H1 (cell line): Measurements from ENCODE around the gene POLD4.

Experiments
- CBX5 ChIP-seq: fragments of 300-800, 300-1000 bp; sonication (generic); IDR thresholded peaks from 2 replicates; pipeline ENCODE4 v1.7.1; 2016; ENCODE audit warnings: antibody characterized with exemption, low read length, low read depth
- EP300 ChIP-seq, 2 experiments: IDR thresholded peaks; 1 replicate in 1 of 2; 2 replicates in 1 of 2; pipeline ENCODE4 v1.6.1; 2011 to 2012; ENCODE audit warnings: low read depth in 2 of 2, low read length in 2 of 2, mild to moderate bottlenecking in 2 of 2, borderline replicate concordance in 1 of 2, inconsistent platforms in 1 of 2, moderate library complexity in 1 of 2
- EZH2 ChIP-seq: fragments of 200-600 bp; sonication (generic); IDR thresholded peaks from 2 replicates; pipeline ENCODE4 v1.7.1; 2012; ENCODE audit warnings: low read depth, mild to moderate bottlenecking, moderate library complexity, low read length, inconsistent platforms; ENCODE audit not compliant: severe bottlenecking
- GABPA ChIP-seq: IDR thresholded peaks from 2 replicates; pipeline ENCODE4 v1.6.1; 2011; ENCODE audit warnings: mild to moderate bottlenecking, low read length, moderate library complexity, borderline replicate concordance; ENCODE audit not compliant: insufficient read depth
- POLR2AphosphoS5 ChIP-seq: IDR thresholded peaks from 2 replicates; pipeline ENCODE4 v1.6.1; 2011; ENCODE audit warnings: low read depth, low read length
- RBBP5 ChIP-seq: IDR thresholded peaks from 2 replicates; pipeline ENCODE4 v1.7.1; 2012; ENCODE audit warnings: low read depth, mild to moderate bottlenecking, inconsistent platforms, low read length, moderate library complexity, borderline replicate concordance
- RNF2 ChIP-seq: fragments of 200-900, 300-1000 bp; sonication (generic); IDR thresholded peaks from 2 replicates; pipeline ENCODE4 v1.7.1; 2016; ENCODE audit warnings: borderline replicate concordance, low read depth, mild to moderate bottlenecking, antibody characterized with exemption, low read length; ENCODE audit not compliant: poor library complexity, severe bottlenecking; ENCODE audit errors: missing control alignments
- SP1 ChIP-seq: IDR thresholded peaks from 2 replicates; pipeline ENCODE4 v1.6.1; 2011; ENCODE audit warnings: low read depth, low read length
- TCF12 ChIP-seq: IDR thresholded peaks from 2 replicates; pipeline ENCODE4 v1.6.1; 2011; ENCODE audit warnings: low read depth, mild to moderate bottlenecking, low read length
- TEAD4 ChIP-seq: IDR thresholded peaks from 2 replicates; pipeline ENCODE4 v1.6.1; 2012; ENCODE audit warnings: low read depth, low read length, inconsistent platforms, mixed read lengths
- YY1 ChIP-seq: IDR thresholded peaks from 2 replicates; pipeline ENCODE4 v1.6.1; 2011; ENCODE audit warnings: low read depth, mild to moderate bottlenecking, low read length
- ZNF274 ChIP-seq: IDR thresholded peaks from 2 replicates; pipeline ENCODE4 v1.7.0; 2012; ENCODE audit warnings: low read length, borderline replicate concordance; ENCODE audit errors: extremely low read depth
- TF ChIP-seq, protein P1 (sequence below), 3 experiments: IDR thresholded peaks; 1 replicate in 2 of 3; 2 replicates in 1 of 3; pipeline versions ENCODE4 v1.5.1 to v1.6.1; 2011; ENCODE audit warnings: low read length in 3 of 3, mild to moderate bottlenecking in 3 of 3, inconsistent platforms in 2 of 3, low read depth in 1 of 3, moderate library complexity in 1 of 3; ENCODE audit not compliant: insufficient read depth in 1 of 3; ENCODE audit errors: control extremely low read depth in 1 of 3
- TF ChIP-seq, protein P2 (sequence below): IDR thresholded peaks from 2 replicates; pipeline ENCODE4 v1.6.1; 2012; ENCODE audit warnings: inconsistent platforms

DNA sequence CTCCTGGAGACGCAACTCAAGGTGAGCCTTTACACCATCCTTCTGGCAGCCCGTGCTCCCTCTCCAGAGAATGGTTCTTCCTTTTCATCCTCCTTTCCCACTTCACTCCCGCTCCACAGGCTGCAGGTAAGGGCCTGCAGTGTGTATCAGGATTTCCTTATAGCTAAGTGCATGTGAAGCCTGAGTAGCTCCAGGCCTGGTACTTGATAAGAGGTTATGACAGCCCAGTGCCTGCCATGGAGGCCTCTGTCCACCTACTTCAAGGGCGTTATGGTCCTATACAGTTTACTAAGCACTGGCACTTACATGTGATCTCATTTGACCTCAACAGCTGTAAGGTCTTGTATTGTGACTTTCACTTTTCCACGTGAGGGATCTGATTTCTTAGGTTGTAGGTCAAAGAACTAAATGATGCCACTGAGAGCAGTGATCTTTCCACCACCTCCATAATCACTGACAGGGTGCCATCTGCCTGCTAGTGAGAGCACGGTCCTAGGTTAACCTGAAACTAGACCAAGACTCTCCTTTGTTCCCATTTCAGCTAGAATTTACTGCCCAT, 32.0 kb downstream of the POLD4 start:
- TF ChIP-seq, protein P1, sequence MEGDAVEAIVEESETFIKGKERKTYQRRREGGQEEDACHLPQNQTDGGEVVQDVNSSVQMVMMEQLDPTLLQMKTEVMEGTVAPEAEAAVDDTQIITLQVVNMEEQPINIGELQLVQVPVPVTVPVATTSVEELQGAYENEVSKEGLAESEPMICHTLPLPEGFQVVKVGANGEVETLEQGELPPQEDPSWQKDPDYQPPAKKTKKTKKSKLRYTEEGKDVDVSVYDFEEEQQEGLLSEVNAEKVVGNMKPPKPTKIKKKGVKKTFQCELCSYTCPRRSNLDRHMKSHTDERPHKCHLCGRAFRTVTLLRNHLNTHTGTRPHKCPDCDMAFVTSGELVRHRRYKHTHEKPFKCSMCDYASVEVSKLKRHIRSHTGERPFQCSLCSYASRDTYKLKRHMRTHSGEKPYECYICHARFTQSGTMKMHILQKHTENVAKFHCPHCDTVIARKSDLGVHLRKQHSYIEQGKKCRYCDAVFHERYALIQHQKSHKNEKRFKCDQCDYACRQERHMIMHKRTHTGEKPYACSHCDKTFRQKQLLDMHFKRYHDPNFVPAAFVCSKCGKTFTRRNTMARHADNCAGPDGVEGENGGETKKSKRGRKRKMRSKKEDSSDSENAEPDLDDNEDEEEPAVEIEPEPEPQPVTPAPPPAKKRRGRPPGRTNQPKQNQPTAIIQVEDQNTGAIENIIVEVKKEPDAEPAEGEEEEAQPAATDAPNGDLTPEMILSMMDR (IDR thresholded peaks at IDR 0.05; ENCODE audit: control extremely low read depth in 1 of 3, insufficient read depth in 1 of 3, low read depth in 1 of 3, low read length in 3 of 3) = no peak
- TF ChIP-seq POLR2AphosphoS5 = no peak
- TF ChIP-seq EP300 (IDR thresholded peaks at IDR 0.05; ENCODE audit: borderline replicate concordance in 1 of 2, low read depth in 2 of 2, low read length in 2 of 2) = no peak
- TF ChIP-seq EZH2 = no peak
- no peak for TF ChIP-seq SP1
- TF ChIP-seq GABPA = no peak
- TF ChIP-seq ZNF274 = no peak
- TF ChIP-seq TEAD4 = no peak
- no peak for TF ChIP-seq YY1
- TF ChIP-seq RNF2 = no peak
- no peak for TF ChIP-seq RBBP5
- no peak for TF ChIP-seq TCF12
- no peak for TF ChIP-seq CBX5
- TF ChIP-seq, protein P2, sequence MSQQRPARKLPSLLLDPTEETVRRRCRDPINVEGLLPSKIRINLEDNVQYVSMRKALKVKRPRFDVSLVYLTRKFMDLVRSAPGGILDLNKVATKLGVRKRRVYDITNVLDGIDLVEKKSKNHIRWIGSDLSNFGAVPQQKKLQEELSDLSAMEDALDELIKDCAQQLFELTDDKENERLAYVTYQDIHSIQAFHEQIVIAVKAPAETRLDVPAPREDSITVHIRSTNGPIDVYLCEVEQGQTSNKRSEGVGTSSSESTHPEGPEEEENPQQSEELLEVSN = no peak
